ENCODE measurements around the gene ANO6.
A peak's percentile ranks its signal among the peaks of the same experiment; 100 is the strongest.

The ANO6 gene

DNA sequence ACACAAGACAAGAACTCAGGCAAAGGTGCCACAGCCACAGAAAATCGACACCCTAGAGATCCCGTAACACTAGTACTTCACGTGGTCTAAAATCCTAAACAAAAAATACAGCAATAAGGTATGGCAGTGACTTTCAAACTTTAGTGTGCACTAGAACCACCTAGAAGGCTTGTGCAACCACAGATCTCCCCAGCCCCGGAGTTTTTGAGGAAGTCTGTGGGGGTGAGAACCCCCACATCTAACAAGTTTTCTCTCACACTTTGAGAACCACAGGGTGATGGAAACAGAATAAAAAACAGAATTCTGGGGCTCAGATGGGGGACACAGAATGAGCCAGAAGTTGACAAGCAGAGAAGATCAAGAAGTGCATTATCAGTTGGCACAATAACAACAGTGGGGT is 254.0 kb downstream of the ANO6 start:
- no peaks in the 10 kb centered on the region for H3K27me3 Mint-ChIP-seq
- H3K27ac Mint-ChIP-seq = no peak overlapping the region
- DNase-seq = no peak
- peaks cover 0 to 11% of the 10 kb centered on the region in 2 donors for H3K9me3 Mint-ChIP-seq
- peak overlapping the region; percentile 18 to 28 for H3K4me3 Mint-ChIP-seq
- peaks cover 16% of the 10 kb centered on the region for H3K4me1 Mint-ChIP-seq
- no peak for ATAC-seq

- no peak overlapping the region for H3K4me3 Mint-ChIP-seq
- H3K27ac Mint-ChIP-seq = no peak overlapping the region
- no peak for DNase-seq
- H3K4me1 Mint-ChIP-seq = peaks cover 16% of the 10 kb centered on the region
- no peaks in the 10 kb centered on the region for H3K27me3 Mint-ChIP-seq
- H3K9me3 Mint-ChIP-seq = peaks cover 4 to 33% of the 10 kb centered on the region in 2 donors
- no peak for ATAC-seq
Measured at GRCh38 chr12:45473636-45474035, 257.7 kb downstream of the ANO6 start.

DNA sequence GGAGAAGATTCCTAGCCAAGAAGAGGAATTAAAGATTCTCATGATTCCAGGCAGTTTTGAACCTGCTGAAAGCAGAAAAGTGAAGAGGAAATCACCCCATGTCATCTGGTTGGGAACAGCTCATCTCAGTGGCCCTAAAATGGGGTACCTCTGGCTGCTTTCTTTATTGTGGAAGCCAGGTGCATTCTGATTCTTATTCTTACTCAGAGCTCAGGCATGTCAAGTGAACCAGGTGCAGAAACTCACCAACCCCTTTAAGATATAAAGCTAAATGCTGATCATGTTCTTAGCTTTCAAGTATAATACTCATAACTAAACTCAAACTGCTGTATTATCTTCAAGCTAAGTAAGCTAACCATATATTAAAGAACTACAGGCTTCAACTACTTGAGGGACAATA is 259.7 kb downstream of the ANO6 start:
- Mint-ChIP-seq H3K27ac (no peak overlapping the region), H3K9me3 (peaks cover 6 to 36% of the 10 kb centered on the region in 2 donors), H3K4me3 (no peak overlapping the region), H3K4me1 (peaks cover under 1% of the 10 kb centered on the region), H3K27me3 (no peaks in the 10 kb centered on the region)
- ATAC-seq (no peak), DNase-seq (no peak)

DNA sequence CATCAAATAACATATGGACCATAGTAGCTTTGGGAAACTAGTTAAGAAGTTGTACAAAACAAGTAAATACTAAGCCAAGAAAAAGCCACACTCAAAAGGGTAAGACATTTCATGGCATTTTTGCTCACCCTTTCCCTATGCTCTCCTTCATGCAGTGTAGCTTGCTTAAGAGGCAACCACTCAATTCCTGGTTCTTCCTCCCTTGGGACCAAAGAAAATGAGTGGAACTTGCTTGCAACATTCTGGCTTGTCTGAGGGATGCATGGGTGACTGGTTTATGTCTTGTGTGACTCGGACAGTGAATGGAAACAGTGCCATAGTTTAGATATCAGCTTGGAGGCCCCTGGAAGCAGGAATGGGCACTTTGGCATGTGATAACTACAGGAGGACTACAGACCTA is 261.6 kb downstream of the ANO6 start:
- peaks cover 8 to 36% of the 10 kb centered on the region in 2 donors for H3K9me3 Mint-ChIP-seq
- no peak overlapping the region for H3K4me3 Mint-ChIP-seq
- ATAC-seq (no peak), DNase-seq (no peak)
- H3K4me1 Mint-ChIP-seq = no peaks in the 10 kb centered on the region
- no peaks in the 10 kb centered on the region for H3K27me3 Mint-ChIP-seq
- no peak overlapping the region for H3K27ac Mint-ChIP-seq

DNA sequence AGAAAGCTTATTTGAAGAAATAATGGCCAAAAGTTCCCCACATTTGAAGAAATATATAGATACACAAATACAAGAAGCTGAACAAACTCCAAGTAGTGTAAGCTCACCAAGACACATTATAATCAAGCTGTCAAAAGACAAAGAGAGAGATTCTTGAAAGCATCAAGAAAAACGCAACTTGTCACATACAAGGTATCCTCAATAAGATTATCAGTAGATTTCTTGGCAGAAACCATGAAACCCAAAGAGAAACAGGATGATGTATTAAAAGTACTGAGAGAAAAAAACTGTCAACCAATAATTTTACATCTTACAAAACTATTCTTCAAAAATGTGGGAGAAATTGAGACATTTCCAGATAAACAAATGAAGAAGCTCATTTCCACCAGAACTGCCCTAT is 263.0 kb downstream of the ANO6 start:
- no peak for ATAC-seq

GRCh38 chr12:45481746-45482145 is 265.9 kb downstream of the ANO6 start:
- Mint-ChIP-seq H3K27ac (no peak overlapping the region), H3K4me3 (no peak overlapping the region), H3K4me1 (no peaks in the 10 kb centered on the region), H3K9me3 (peaks cover 8 to 17% of the 10 kb centered on the region in 2 donors), H3K27me3 (no peaks in the 10 kb centered on the region)
- ATAC-seq (no peak), DNase-seq (no peak)

More for the DNA sequence above, 263.0 kb downstream of the ANO6 start:
- H3K4me3 Mint-ChIP-seq = no peak overlapping the region
- DNase-seq = no peak
- no peaks in the 10 kb centered on the region for H3K27me3 Mint-ChIP-seq
- no peak overlapping the region for H3K27ac Mint-ChIP-seq
- H3K4me1 Mint-ChIP-seq = no peaks in the 10 kb centered on the region
- H3K9me3 Mint-ChIP-seq = peaks cover 8 to 28% of the 10 kb centered on the region in 2 donors

- no peak overlapping the region for H3K4me3 Mint-ChIP-seq
- DNase-seq (no peak), ATAC-seq (no peak)
- H3K27me3 Mint-ChIP-seq = no peaks in the 10 kb centered on the region
- no peaks in the 10 kb centered on the region for H3K4me1 Mint-ChIP-seq
- H3K9me3 Mint-ChIP-seq = peaks cover 4% of the 10 kb centered on the region in 2 donors
- no peak overlapping the region for H3K27ac Mint-ChIP-seq
Measured at GRCh38 chr12:45483571-45483970, 267.7 kb downstream of the ANO6 start.
